ENCODE data around the gene ELOF1. TPM values are rescaled to one million over a fixed set of nuclear protein-coding genes. Genes with fewer than 3 reads are reported as not detected.

Gene ELOF1
- total and polyA plus RNA-seq, 2 of the 13 experiments (the other 11 are each of a cell fraction or from before 2014, with no cell fraction given): 14.5 to 43.2 TPM

- TF ChIP-seq CC2D1A (CRISPR knock-in tag; IDR thresholded peaks at IDR 0.05) (0 out of 2 replicates have a peak, but pooled peaks have one; percentile 86), TBX2 (CRISPR knock-in tag; IDR thresholded peaks at IDR 0.05; ENCODE audit: borderline replicate concordance) (peak; percentile 85), ZFP36 (IDR thresholded peaks at IDR 0.05; ENCODE audit: borderline replicate concordance, low read depth, low read length, partially characterized antibody) (no peak), PCBP2 (optimal IDR thresholded peaks at IDR 0.05; ENCODE audit: low read depth, low read length, poor library complexity, severe bottlenecking) (no peak), ZNF564 (CRISPR knock-in tag; IDR thresholded peaks at IDR 0.05) (peak; percentile 86; the same call in 1 of the 2 replicates), TGIF2 (CRISPR knock-in tag; IDR thresholded peaks at IDR 0.05) (peak; percentile 18; the same call in 1 of the 2 replicates), ZNF775 (CRISPR knock-in tag; IDR thresholded peaks at IDR 0.05; ENCODE audit: borderline replicate concordance) (no peak), ZNF766 (CRISPR knock-in tag; IDR thresholded peaks at IDR 0.05; ENCODE audit: borderline replicate concordance) (peak; percentile 87; the same call in 1 of the 2 replicates), ARNT2 (CRISPR knock-in tag; IDR thresholded peaks at IDR 0.05; ENCODE audit: low read depth) (peak; percentile 64; the same call in 1 of the 2 replicates), ATF1 (CRISPR knock-in tag; IDR thresholded peaks at IDR 0.05) (peak; percentile 71), GATAD2A (CRISPR knock-in tag; IDR thresholded peaks at IDR 0.05) (peak; percentile 37; the same call in 1 of the 2 replicates), ZNF816 (CRISPR knock-in tag; IDR thresholded peaks at IDR 0.05; ENCODE audit: borderline replicate concordance) (no peak), ARID2 (CRISPR knock-in tag; IDR thresholded peaks at IDR 0.05; ENCODE audit: borderline replicate concordance) (peak; percentile 79; the same call in 1 of the 2 replicates), PHF5A (CRISPR knock-in tag; IDR thresholded peaks at IDR 0.05; ENCODE audit: low read depth, unreplicated experiment) (peak; percentile 45), NFE2L2 (IDR thresholded peaks at IDR 0.05; ENCODE audit: low read length) (no peak), RAD51 (IDR thresholded peaks at IDR 0.05; ENCODE audit: borderline replicate concordance) (no peak), ZBTB44 (CRISPR knock-in tag; IDR thresholded peaks at IDR 0.05) (no peak), SRSF1 (optimal IDR thresholded peaks at IDR 0.05; ENCODE audit: low read depth, low read length) (peak; percentile 78), SNAPC4 (CRISPR knock-in tag; IDR thresholded peaks at IDR 0.05) (peak; percentile 77)
- TF ChIP-seq, protein P1, sequence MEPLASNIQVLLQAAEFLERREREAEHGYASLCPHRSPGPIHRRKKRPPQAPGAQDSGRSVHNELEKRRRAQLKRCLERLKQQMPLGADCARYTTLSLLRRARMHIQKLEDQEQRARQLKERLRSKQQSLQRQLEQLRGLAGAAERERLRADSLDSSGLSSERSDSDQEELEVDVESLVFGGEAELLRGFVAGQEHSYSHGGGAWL (CRISPR knock-in tag; IDR thresholded peaks at IDR 0.05): peak; percentile 85
Observed at GRCh38 chr19:11597202-11598102, 38.4 kb upstream of the ELOF1 start, which contains the start of gene ZNF627 (continued).
